GM19099 (cell line): ENCODE results near the gene MCM3AP.

Experiments used
- POLR2A ChIP-seq: IDR thresholded peaks from 3 replicates; pipeline ENCODE4 v1.6.1; 2011; ENCODE audit warnings: low read depth; ENCODE audit not compliant: insufficient read length; ENCODE audit errors: extremely low read depth

The MCM3AP gene

GRCh38 chr21:46285206-46285661, at the start of gene MCM3AP:
TSS of gene MCM3AP (minus strand) at chr21:46285611. CDS start at chr21:46285286, 325 bp downstream.
- TF ChIP-seq POLR2A, result no peak

GRCh38 chr21:46334351-46335140, 49.1 kb upstream of the MCM3AP start:
- no peak for TF ChIP-seq POLR2A

GRCh38 chr21:46329796-46330195, 44.4 kb upstream of the MCM3AP start:
- TF ChIP-seq POLR2A, result no peak

- no peak for TF ChIP-seq POLR2A
These were observed 42.7 kb upstream of the MCM3AP start for GRCh38 chr21:46328151-46328550.

GRCh38 chr21:46327711-46328110, 42.3 kb upstream of the MCM3AP start:
- TF ChIP-seq POLR2A, result no peak

- TF ChIP-seq POLR2A, result no peak
These were observed 40.8 kb upstream of the MCM3AP start for GRCh38 chr21:46326110-46326703.

- TF ChIP-seq POLR2A, result no peak
These were observed 39.9 kb upstream of the MCM3AP start for GRCh38 chr21:46325073-46325912.

GRCh38 chr21:46324390-46325072, 39.1 kb upstream of the MCM3AP start:
- peak; percentile 62 for TF ChIP-seq POLR2A

GRCh38 chr21:46323710-46324389, 38.4 kb upstream of the MCM3AP start, which contains the start of the genes C21orf58 and PCNT:
TSS of gene C21orf58 (minus strand) at chr21:46323870. CDS start at chr21:46322738, 1,132 bp downstream.
TSS of gene PCNT (plus strand) at chr21:46324156. CDS start at chr21:46324229, 73 bp downstream.
- peak; percentile 85 for TF ChIP-seq POLR2A

GRCh38 chr21:46323227-46323709, 37.9 kb upstream of the MCM3AP start:
- no peak for TF ChIP-seq POLR2A

GRCh38 chr21:46322351-46323226, 37.2 kb upstream of the MCM3AP start:
- TF ChIP-seq POLR2A, result no peak

GRCh38 chr21:46320331-46320801, 35.0 kb upstream of the MCM3AP start:
- TF ChIP-seq POLR2A, result no peak

GRCh38 chr21:46319186-46319585, 33.8 kb upstream of the MCM3AP start:
- TF ChIP-seq POLR2A, result no peak
